Measurements from ENCODE around the gene IFRD1. TPM values are rescaled to one million over a fixed set of nuclear protein-coding genes. Genes with fewer than 3 reads are reported as not detected.

The IFRD1 gene
- total and polyA plus RNA-seq, 4 donors, result 37.2 to 98.2 (median 40.7) TPM

- WGBS, 2 donors, result 84 to 86% methylated on average over 6 of the region's 6 CpGs
- Histone ChIP-seq H3K4me3 (no peak overlapping the region), H3K27me3 (ENCODE audit: control insufficient read depth in 3 of 3, insufficient read depth in 3 of 3, low read length in 2 of 3) (no peaks in the 10 kb centered on the region), H3K9me3 (ENCODE audit: control insufficient read depth in 4 of 4, insufficient read depth in 3 of 4, low read length in 3 of 4) (no peaks in the 10 kb centered on the region), H3K4me1 (ENCODE audit: control insufficient read depth in 5 of 5, insufficient read depth in 5 of 5, low read length in 5 of 5) (no peaks in the 10 kb centered on the region), H3K36me3 (ENCODE audit: control insufficient read depth in 4 of 4, insufficient read depth in 4 of 4, low read length in 4 of 4) (no peaks in the 10 kb centered on the region), H3K27ac (ENCODE audit: low read depth in 1 of 2, low read length in 1 of 2) (no peak overlapping the region), H3K9ac (ENCODE audit: insufficient read depth in 1 of 2, low read length in 2 of 2) (no peak overlapping the region)
- no peak for ATAC-seq (ENCODE audit: insufficient read depth, low FRiP score)
- no peak for DNase-seq
- TF ChIP-seq, protein P1, sequence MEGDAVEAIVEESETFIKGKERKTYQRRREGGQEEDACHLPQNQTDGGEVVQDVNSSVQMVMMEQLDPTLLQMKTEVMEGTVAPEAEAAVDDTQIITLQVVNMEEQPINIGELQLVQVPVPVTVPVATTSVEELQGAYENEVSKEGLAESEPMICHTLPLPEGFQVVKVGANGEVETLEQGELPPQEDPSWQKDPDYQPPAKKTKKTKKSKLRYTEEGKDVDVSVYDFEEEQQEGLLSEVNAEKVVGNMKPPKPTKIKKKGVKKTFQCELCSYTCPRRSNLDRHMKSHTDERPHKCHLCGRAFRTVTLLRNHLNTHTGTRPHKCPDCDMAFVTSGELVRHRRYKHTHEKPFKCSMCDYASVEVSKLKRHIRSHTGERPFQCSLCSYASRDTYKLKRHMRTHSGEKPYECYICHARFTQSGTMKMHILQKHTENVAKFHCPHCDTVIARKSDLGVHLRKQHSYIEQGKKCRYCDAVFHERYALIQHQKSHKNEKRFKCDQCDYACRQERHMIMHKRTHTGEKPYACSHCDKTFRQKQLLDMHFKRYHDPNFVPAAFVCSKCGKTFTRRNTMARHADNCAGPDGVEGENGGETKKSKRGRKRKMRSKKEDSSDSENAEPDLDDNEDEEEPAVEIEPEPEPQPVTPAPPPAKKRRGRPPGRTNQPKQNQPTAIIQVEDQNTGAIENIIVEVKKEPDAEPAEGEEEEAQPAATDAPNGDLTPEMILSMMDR (IDR thresholded peaks at IDR 0.05; ENCODE audit: control extremely low read depth, extremely low read depth), result no peak
These were observed 70.5 kb downstream of the IFRD1 start for GRCh38 chr7:112520787-112521186.

DNA sequence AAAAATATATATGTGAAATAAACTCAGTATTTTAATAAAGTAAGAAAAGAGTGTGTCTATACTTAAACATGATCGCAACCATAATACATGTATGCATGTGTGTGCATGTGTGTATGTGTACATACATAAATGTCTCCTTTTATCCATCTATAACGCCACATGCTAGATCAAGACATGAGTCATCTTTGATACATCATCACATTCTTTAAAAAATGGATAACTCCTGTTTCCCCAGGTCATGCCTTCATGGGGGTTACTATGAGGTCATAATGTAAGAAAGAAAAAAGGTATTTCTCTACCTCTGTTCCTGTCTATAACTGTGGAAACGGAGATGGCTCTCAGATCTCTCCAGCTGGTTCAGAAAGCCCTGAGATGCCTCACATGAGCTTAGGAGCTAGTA lies 71.7 kb downstream of the IFRD1 start:
- H3K9me3 ChIP-seq (ENCODE audit: control insufficient read depth in 4 of 4, insufficient read depth in 3 of 4, low read length in 3 of 4), result no peaks in the 10 kb centered on the region
- WGBS, 2 donors, result 88 to 90% methylated on average over 3 of the region's 3 CpGs
- TF ChIP-seq, protein P1 (IDR thresholded peaks at IDR 0.05; ENCODE audit: control extremely low read depth, extremely low read depth), result no peak
- no peaks in the 10 kb centered on the region for H3K4me1 ChIP-seq (ENCODE audit: control insufficient read depth in 5 of 5, insufficient read depth in 5 of 5, low read length in 5 of 5)
- ATAC-seq (ENCODE audit: insufficient read depth, low FRiP score), result no peak
- no peak overlapping the region for H3K27ac ChIP-seq (ENCODE audit: low read depth in 1 of 2, low read length in 1 of 2)
- H3K27me3 ChIP-seq (ENCODE audit: control insufficient read depth in 3 of 3, insufficient read depth in 3 of 3, low read length in 2 of 3), result no peaks in the 10 kb centered on the region
- H3K4me3 ChIP-seq, result no peak overlapping the region
- DNase-seq, result no peak
- no peak overlapping the region for H3K9ac ChIP-seq (ENCODE audit: insufficient read depth in 1 of 2, low read length in 2 of 2)
- no peaks in the 10 kb centered on the region for H3K36me3 ChIP-seq (ENCODE audit: control insufficient read depth in 4 of 4, insufficient read depth in 4 of 4, low read length in 4 of 4)

DNA sequence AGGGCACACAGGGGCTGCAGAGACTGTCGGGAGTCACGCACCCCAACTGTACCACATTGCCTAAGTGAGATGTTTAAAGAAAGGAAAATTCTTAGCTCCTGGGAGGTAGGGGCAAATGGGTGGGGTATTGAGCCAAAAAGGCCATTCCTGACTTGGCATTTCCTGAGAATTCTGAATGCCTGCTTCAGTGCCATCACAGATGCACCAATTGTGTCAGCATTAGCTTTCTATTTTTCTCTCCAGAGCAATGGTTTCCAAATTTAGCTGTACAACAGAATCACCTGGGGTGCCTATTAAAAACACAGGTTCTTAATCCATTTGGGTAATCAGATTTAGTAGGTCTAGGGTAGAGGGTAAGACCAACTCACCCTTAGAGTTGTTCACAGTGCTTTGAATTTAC lies 73.6 kb downstream of the IFRD1 start:
- TF ChIP-seq, protein P1 (IDR thresholded peaks at IDR 0.05; ENCODE audit: control extremely low read depth, extremely low read depth), result no peak
- WGBS, 2 donors, result 91 to 95% methylated on average over 2 of the region's 2 CpGs

More for the DNA sequence above, 73.6 kb downstream of the IFRD1 start:
- Histone ChIP-seq H3K36me3 (ENCODE audit: control insufficient read depth in 4 of 4, insufficient read depth in 4 of 4, low read length in 4 of 4) (no peaks in the 10 kb centered on the region), H3K4me1 (ENCODE audit: control insufficient read depth in 5 of 5, insufficient read depth in 5 of 5, low read length in 5 of 5) (no peaks in the 10 kb centered on the region), H3K27me3 (ENCODE audit: control insufficient read depth in 3 of 3, insufficient read depth in 3 of 3, low read length in 2 of 3) (no peaks in the 10 kb centered on the region), H3K27ac (ENCODE audit: low read depth in 1 of 2, low read length in 1 of 2) (no peak overlapping the region), H3K9ac (ENCODE audit: insufficient read depth in 1 of 2, low read length in 2 of 2) (no peak overlapping the region), H3K4me3 (no peak overlapping the region), H3K9me3 (ENCODE audit: control insufficient read depth in 4 of 4, insufficient read depth in 3 of 4, low read length in 3 of 4) (no peaks in the 10 kb centered on the region)
- DNase-seq, result no peak
- no peak for ATAC-seq (ENCODE audit: insufficient read depth, low FRiP score)

Small RNAs within 50 kb of the gene (small RNA-seq; reads per million reads assigned to genes)
- gene AC079741.1 (ENCODE audit: low replicate concordance), result not detected

Other genes starting within 250 kb of the IFRD1 start
- 100 to 1,000 TPM in 1 of 2 donors, 10 to 100 TPM in 1; 59.2 to 163 TPM for gene DOCK4, start 244.1 kb upstream of the IFRD1 start, total RNA-seq
- 10 to 100 TPM; 18.7 to 21.4 TPM for gene DOCK4, start 244.1 kb upstream of the IFRD1 start, polyA plus RNA-seq
- gene ZNF277, start 243.8 kb upstream of the IFRD1 start, total RNA-seq, result 10 to 100 TPM; 23.0 to 47.6 TPM
- 10 to 100 TPM; 11.9 to 26.8 TPM for gene ZNF277, start 243.8 kb upstream of the IFRD1 start, polyA plus RNA-seq
- 1 to 10 TPM; 1.7 to 1.8 TPM for gene LSMEM1, start 30.5 kb downstream of the IFRD1 start, total RNA-seq
- 1 to 10 TPM; 1.7 to 2.7 TPM for gene LSMEM1, start 30.5 kb downstream of the IFRD1 start, polyA plus RNA-seq

All from lung (tissue), 13 donors.